Parathyroid adenoma (tissue), 2 donors: ENCODE measurements around the gene SSBP1.
"Not testable (repeated sequence)": the region's sequence is repeated elsewhere in the genome, so short reads cannot be mapped to it uniquely, and the experiment has no call there.

Source experiments
- H2AFZ ChIP-seq: fragments of 300-600 bp; sonication (generic); one replicate; pipeline ENCODE4 v1.7.0; 2017; ENCODE audit warnings: antibody characterized with exemption, mild to moderate bottlenecking
- H3K27ac ChIP-seq: fragments of 300-600 bp; sonication (generic); one replicate; pipeline ENCODE4 v1.7.0; 2017
- H3K27me3 ChIP-seq: fragments of 300-600 bp; sonication (generic); one replicate; pipeline ENCODE4 v1.7.0; 2017; ENCODE audit warnings: low read length; ENCODE audit not compliant: control insufficient read depth, insufficient read depth
- H3K36me3 ChIP-seq: fragments of 300-600 bp; sonication (generic); one replicate; pipeline ENCODE4 v1.7.0; 2017; ENCODE audit warnings: low read length; ENCODE audit not compliant: control insufficient read depth, insufficient read depth
- H3K4me1 ChIP-seq: fragments of 300-600 bp; sonication (generic); one replicate; pipeline ENCODE4 v1.7.0; 2017; ENCODE audit warnings: control low read depth
- H3K4me2 ChIP-seq: fragments of 300-600 bp; sonication (generic); one replicate; pipeline ENCODE4 v1.7.0; 2017; ENCODE audit warnings: low read length
- H3K4me3 ChIP-seq: fragments of 300-600 bp; sonication (generic); one replicate; pipeline ENCODE4 v1.7.0; 2017; ENCODE audit warnings: low read depth, low read length
- H3K79me2 ChIP-seq: fragments of 300-600 bp; sonication (generic); one replicate; pipeline ENCODE4 v1.7.0; 2017; ENCODE audit warnings: control low read depth
- H3K9ac ChIP-seq: fragments of 300-600 bp; sonication (generic); one replicate; pipeline ENCODE4 v1.7.0; 2017; ENCODE audit warnings: mild to moderate bottlenecking
- H3K9me3 ChIP-seq: fragments of 300-600 bp; sonication (generic); one replicate; pipeline ENCODE4 v1.7.0; 2017; ENCODE audit warnings: low read length; ENCODE audit not compliant: control insufficient read depth
- TF ChIP-seq, protein P1 (sequence below): fragments of 300-600 bp; sonication (generic); IDR thresholded peaks from one replicate; pipeline ENCODE4 v1.7.0; 2017; ENCODE audit warnings: antibody characterized with exemption, mild to moderate bottlenecking
- donor health status: primary hyperparathyroidism.

The SSBP1 gene

DNA sequence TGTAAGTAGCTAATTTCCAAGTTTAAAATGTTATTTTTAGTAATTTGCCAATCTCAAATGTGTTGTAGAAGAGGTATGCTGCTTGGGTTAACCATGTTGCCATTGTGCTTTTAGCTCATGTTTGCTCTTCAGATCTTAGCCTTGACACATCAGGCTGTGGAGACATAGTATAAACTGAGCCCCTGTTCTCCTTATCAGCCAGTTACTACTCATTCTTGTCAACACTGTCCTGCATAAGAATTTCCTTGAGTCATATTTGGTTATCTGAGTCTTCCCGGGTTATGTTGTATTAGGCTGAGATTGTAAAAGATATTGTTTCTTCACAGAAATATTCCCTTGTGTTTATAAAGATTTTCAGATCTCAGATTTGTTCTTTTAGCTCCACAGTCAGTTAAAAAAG is 4.1 kb downstream of the SSBP1 start:
- peaks cover 5% of the 10 kb centered on the region for H3K79me2 ChIP-seq
- no peak overlapping the region for H3K27ac ChIP-seq
- H2AFZ ChIP-seq = no peak overlapping the region
- no peaks in the 10 kb centered on the region for H3K36me3 ChIP-seq
- H3K9me3 ChIP-seq = no peaks in the 10 kb centered on the region
- H3K9ac ChIP-seq = no peak overlapping the region
- TF ChIP-seq, protein P1, sequence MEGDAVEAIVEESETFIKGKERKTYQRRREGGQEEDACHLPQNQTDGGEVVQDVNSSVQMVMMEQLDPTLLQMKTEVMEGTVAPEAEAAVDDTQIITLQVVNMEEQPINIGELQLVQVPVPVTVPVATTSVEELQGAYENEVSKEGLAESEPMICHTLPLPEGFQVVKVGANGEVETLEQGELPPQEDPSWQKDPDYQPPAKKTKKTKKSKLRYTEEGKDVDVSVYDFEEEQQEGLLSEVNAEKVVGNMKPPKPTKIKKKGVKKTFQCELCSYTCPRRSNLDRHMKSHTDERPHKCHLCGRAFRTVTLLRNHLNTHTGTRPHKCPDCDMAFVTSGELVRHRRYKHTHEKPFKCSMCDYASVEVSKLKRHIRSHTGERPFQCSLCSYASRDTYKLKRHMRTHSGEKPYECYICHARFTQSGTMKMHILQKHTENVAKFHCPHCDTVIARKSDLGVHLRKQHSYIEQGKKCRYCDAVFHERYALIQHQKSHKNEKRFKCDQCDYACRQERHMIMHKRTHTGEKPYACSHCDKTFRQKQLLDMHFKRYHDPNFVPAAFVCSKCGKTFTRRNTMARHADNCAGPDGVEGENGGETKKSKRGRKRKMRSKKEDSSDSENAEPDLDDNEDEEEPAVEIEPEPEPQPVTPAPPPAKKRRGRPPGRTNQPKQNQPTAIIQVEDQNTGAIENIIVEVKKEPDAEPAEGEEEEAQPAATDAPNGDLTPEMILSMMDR = no peak
- no peak overlapping the region for H3K4me2 ChIP-seq
- H3K27me3 ChIP-seq = no peaks in the 10 kb centered on the region
- H3K4me3 ChIP-seq = no peak overlapping the region
- H3K4me1 ChIP-seq = no peaks in the 10 kb centered on the region

- Histone ChIP-seq H3K27me3 (no peaks in the 10 kb centered on the region), H3K4me2 (no peak overlapping the region), H3K4me3 (no peak overlapping the region), H3K9me3 (no peaks in the 10 kb centered on the region), H2AFZ (no peak overlapping the region), H3K36me3 (no peaks in the 10 kb centered on the region), H3K27ac (no peak overlapping the region), H3K9ac (no peak overlapping the region), H3K79me2 (no peaks in the 10 kb centered on the region), H3K4me1 (no peaks in the 10 kb centered on the region)
- TF ChIP-seq, protein P1 = no peak
Measured at GRCh38 chr7:141744131-141744530, 6.0 kb downstream of the SSBP1 start.

DNA sequence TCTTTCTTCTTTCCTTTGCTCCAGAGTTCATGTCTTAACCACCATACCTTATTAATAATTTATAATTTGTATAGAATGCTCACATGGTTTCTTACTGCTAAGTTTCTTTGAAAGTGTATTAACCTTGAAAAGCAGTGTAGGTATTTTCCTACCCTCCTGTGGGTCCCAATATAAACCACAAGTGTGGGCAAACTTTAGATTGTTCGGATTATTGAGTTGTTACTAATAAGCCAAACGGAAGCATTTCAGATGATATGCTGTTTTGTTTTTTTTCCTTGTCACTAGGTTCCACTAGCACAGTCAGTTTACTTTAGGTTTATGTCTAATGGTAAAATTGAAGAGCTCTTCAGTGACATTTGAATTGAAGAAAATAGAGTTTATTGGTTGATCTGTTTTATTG is 10.2 kb downstream of the SSBP1 start:
- Histone ChIP-seq H3K4me2 (no peak overlapping the region), H3K4me3 (no peak overlapping the region), H3K9me3 (no peaks in the 10 kb centered on the region), H3K79me2 (no peaks in the 10 kb centered on the region), H2AFZ (no peak overlapping the region), H3K4me1 (no peaks in the 10 kb centered on the region), H3K9ac (no peak overlapping the region), H3K27ac (no peak overlapping the region), H3K36me3 (peaks cover 2% of the 10 kb centered on the region), H3K27me3 (no peaks in the 10 kb centered on the region)
- TF ChIP-seq, protein P1 = no peak

GRCh38 chr7:141751904-141752303 is 13.7 kb downstream of the SSBP1 start:
- not testable (repeated sequence) for H3K27ac ChIP-seq, H3K9me3 ChIP-seq, H3K36me3 ChIP-seq, H3K79me2 ChIP-seq, H3K4me2 ChIP-seq, H2AFZ ChIP-seq, H3K9ac ChIP-seq, H3K4me3 ChIP-seq, H3K4me1 ChIP-seq, H3K27me3 ChIP-seq

DNA sequence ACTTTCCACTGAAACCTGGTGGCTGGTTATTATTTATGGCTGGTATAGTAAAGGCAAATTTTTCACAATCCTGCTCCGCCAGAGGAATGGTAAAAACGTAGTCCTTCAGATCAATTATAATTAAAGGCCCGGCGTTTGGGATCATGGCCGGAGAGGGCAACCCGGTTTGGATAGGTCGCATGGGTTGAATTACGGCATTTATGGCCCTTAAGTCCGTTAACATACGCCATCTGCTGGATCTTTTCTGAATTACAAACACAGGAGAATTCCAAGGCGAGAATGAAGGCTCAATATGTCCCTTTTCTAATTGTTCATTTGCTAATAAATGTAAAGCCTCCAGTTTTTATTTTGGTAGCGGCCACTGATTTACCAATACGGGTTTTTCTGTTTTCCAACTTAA is 14.5 kb downstream of the SSBP1 start:
- Histone ChIP-seq H3K9ac (no peak overlapping the region), H3K79me2 (no peaks in the 10 kb centered on the region), H3K27me3 (no peaks in the 10 kb centered on the region), H3K36me3 (peaks cover 2% of the 10 kb centered on the region), H2AFZ (no peak overlapping the region), H3K4me1 (no peaks in the 10 kb centered on the region), H3K27ac (no peak overlapping the region), H3K4me3 (no peak overlapping the region), H3K4me2 (no peak overlapping the region), H3K9me3 (no peaks in the 10 kb centered on the region)
- TF ChIP-seq, protein P1 = peak; percentile 7
